ENCODE data around the gene NME9.
"Not testable (repeated sequence)": the region's sequence is repeated elsewhere in the genome, so short reads cannot be mapped to it uniquely, and the experiment has no call there.

Gene NME9, protein sequence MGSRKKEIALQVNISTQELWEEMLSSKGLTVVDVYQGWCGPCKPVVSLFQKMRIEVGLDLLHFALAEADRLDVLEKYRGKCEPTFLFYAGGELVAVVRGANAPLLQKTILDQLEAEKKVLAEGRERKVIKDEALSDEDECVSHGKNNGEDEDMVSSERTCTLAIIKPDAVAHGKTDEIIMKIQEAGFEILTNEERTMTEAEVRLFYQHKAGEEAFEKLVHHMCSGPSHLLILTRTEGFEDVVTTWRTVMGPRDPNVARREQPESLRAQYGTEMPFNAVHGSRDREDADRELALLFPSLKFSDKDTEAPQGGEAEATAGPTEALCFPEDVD

DNA sequence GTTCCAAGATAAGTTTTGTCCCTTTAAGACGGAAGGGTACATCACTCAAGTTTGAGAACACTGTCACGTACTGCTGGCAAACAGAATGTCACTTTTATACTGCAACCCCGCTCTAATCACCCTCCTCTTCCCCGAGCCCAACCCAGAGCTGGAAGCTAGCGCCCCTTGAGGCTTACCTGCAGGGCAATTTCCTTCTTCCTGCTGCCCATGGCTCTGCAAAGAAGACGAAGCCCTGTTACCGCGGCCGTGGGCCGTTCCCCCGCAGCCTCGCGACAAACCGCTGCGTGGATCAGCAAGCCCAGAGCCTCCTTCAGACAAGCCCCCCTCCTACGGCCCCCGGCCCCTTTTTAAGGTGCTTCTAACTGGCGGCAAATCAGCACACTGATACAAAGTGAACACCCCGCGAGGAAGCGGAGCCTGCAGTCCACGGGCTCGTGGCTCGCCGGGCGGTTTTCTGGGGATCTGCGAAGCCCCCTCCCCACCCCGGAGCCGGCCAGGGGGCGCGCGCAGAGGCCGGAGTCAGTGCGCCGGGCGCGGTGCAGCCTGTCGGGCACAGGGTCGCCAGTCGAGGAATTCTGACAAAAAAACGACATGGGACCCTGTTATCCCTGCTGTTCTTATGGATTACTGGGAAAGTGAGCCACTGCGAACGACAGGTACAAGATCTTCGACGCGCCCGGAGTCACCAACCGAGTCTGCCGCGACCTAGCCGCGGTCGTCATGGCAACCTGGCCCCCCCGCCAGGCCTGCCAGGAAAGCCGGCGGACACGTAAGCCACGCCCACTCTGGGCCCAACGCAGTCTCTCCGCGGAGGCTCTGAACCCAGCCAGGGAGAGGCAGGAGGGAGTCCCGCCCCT is at the start of gene NME9:
TSS of gene NME9 (minus strand) at position 725 of the 857 bp plus-strand sequence. CDS start at position 209, 516 bp downstream.
- peak; percentile 97 for DNase-seq

DNA sequence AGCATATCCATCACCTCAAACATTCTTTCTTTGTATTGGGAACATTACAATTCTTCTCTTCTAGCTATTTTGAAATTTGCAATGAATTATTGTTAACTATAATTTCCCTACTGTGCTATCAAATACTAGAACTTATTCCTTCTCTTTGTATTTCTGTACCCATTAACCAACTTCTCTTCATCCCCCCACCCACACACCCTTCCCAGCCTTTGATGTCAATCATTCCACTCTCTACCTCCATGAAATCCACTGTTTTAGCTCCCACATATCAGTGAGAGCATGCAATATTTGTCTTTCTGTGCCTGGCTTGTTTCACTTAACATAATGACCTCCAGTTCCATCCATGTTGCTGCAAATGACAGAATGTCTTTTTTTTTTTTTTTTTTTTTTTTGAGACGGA is 49.3 kb upstream of the NME9 start:
- DNase-seq: no peak

DNA sequence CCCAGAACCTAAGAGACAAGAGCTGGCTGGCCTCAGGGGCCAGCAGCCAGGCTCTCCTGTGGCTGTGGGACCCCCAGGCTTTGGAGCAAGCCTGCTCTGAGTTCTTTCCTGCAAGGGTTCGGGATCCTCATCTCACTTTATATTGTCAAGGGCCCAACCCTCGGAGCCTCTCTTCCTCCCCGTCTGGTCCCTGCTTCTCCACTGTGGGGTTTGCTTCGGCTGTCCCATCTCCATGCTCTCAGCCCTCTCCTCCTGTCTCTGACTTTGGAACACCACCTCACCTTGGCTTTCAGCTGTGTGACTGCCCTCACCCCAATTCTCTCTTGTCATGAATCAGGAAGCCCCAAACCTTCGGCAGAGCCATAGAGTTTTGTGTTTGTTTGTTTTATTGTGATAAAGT is 48.7 kb upstream of the NME9 start:
- DNase-seq: no peak

DNA sequence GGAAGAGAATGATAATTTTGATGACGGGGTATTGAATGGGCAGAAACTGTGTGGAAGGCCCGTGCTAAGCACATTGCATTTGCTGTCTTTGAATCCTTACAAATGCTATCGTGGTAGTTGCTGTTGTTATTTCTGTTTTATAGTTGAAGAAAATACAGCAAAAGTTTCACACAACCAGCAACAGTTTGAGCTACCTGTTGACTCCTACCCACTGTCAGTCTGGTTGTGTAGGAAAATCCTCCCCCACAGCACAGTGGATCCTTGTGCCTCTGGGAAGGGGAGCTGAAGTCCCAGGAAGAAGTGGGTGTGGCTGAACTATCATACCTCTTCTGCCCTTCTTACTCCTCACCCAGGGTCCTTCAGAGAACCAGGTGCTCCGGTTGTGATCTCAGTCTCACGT is 48.2 kb upstream of the NME9 start:
- DNase-seq: no peak

DNA sequence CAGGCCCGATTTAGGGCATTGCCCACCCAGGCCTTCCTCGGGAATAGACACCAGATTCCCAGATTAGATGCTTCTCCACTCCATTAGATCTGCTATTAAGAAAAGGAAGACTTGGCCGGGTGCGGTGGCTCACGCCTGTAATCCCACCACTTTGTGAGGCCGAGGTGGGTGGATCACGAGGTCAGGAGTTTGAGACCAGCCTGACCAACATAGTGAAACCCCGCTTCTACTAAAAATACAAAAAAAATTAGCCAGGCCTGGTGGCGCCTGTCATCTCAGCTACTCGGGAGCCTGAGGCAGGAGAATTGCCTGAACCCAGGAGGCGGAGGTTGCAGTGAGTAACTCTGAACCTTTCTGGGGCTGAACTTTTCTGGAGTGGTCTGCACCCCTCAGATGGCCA is 47.6 kb upstream of the NME9 start:
- DNase-seq: not testable (repeated sequence)

DNA sequence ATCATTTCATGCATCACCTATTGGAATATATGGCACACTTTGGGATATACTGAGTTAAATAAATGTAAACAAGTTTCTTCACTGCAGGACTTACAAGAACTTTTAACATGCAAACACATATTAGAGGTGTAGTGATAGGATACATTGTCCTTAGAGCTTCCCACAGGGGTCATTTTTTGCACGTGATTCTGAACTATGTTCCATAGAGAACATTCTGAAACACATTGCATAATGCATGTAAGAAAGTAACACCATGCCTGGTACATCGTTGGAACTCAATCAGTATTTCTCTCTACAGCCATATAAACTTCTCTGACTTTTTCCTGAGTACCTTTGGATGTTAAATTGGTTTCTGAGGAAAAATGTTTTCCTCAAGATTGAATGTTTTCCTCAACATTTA is 47.0 kb upstream of the NME9 start:
- no peak for DNase-seq

DNA sequence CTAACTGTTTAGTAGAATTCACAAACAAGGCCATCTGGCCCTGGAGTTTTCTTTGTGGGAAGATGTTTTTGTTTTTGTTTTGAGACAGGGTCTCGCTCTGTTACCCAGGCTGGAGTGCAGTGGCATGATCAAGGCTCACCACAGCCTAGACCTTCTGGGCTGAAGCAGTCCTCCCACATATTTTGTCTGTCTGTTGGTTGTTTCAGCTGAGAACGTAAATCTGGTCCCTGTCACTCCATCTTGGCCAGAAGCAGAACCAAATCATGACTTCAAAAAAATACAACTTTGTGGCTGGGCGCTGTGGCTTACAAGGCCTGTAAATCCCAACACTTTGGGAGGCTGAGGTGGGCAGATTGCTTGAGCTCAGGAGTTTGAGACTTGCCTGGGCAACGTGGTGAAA is 45.8 kb upstream of the NME9 start:
- no peak for DNase-seq

DNA sequence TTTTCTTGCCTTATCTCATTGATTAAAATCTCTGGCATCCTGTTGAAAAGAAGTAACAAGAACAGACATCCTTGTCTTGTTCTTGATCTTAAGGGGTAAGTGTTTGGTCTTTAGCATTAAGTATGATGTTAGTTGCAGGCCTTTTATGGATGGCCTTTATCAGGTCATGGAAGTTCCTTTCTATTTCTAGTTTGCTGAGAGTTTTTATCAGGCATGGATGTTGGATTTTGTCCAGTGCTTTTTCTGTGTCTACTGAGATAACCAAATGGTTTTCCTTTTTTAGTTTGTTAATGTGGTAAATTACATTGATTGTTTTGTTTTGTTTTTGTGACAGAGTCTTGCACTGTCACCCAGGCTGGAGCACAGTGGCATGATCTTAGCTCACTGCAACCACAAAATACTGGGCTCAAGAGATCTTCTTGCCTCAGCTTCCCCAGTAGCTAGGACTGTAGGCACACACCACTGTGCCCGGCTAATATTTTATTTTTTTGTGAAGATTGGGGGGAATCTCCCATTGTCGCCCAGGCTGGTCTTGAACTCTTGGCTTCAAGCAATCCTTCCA is 45.0 kb upstream of the NME9 start:
- no peak for DNase-seq

DNA sequence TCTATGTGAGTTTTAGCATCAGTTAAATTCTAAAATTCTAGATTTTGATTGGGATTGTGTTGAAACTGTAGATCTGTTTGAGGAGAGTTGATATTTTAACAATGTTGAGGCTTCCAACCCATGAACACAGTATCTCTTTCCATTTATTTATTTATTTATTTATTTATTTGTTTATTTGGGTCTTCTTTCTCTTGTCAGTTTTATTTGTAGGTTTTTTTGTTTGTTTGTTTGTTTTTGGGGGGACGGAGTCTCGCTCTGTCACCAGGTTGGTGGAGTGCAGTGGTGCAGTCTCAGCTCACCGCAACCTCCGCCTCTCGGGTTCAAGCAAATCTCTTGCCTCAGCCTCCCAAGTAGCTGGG is 44.1 kb upstream of the NME9 start:
- DNase-seq: no peak

DNA sequence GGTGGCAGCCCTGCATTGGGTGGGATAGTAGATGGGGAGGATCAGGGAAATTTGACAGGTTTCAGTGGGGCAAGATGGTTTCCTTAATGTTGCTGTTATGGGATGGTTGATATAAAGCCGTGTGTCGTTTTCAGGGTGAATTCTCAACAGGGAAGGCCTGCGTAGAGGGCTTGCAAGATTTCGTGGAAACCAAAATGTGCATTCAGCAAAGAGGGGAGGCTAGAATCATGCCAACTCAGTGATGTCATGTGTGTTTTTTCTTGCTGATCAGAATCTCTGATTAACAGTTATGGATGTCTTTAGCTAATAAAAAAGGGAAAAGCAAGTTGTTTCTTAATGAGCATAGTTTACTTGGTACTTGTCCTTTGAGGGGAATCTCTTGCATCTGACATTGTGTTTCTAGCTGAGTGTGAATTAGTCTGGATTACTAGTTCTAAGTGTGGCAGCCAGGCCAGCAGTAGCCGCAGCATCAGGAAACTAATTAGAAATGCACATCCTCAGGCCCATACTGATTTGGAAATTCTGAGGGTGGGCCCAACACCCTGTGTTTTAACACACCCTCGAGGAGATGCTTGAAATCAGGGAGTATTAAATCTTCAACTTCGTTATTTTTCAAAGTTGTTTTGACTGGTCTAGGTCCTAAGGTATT is 43.6 kb upstream of the NME9 start:
- DNase-seq: no peak

DNA sequence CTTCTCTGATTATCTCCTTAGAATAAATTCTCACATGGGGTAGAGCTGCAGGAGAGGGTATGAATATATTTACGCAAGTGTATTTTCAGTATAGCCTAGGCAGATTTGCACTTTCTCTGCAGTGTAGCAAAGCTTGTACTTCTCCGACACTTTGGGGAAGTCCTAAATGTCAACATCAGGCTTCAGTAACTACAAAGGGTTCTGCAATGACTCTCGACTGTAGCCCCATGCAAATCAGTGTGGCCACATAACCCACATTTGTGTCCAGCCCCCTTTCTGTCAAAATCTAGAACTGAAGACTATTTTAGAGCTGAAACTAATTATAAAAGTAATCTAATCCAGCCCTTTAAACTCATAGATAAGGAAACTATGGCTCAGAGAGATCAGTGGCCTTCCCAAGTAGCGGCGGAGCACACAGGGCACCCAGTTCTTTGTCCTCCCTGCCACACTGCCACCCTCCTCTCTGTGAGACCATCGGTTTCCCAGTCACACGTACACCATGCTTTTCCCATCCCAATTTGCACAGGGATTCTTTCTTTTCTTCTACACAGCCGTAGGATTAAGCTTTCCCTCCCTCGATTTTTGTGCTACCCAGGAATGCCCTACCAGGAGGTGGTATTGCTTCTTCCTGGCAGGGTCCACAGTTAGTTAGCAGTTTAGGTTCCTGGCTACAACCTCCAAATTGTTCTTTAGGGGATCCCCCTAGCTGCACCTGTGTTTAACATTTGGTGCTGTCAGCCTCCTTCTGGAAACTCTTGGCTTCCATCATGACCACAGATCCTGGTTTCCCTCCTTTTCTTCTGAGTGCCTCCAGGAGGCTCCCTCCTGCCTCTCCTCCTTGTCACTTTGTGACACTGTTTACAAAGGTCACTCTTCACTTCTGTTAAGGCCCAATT is 41.7 kb upstream of the NME9 start:
- no peak for DNase-seq

DNA sequence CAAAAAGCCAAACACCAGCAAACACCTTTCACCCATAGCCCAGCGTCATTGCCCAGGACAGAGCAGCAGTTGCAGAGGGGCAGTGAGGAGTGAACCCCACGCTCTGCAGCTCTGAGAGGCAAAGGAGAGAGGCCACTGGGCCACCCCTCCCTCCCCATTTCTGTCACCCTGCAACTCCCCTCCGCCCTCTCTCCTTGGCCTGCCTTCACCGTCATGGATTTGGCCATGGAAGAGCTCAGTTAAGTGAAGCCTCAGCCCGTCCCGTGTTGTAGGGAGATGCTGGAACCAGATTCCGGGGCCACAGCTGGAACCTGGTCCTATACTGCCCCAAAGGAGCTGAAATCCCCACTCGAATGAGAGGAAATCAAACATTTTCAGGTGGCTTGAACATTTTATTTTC is 40.7 kb upstream of the NME9 start:
- no peak for DNase-seq

DNA sequence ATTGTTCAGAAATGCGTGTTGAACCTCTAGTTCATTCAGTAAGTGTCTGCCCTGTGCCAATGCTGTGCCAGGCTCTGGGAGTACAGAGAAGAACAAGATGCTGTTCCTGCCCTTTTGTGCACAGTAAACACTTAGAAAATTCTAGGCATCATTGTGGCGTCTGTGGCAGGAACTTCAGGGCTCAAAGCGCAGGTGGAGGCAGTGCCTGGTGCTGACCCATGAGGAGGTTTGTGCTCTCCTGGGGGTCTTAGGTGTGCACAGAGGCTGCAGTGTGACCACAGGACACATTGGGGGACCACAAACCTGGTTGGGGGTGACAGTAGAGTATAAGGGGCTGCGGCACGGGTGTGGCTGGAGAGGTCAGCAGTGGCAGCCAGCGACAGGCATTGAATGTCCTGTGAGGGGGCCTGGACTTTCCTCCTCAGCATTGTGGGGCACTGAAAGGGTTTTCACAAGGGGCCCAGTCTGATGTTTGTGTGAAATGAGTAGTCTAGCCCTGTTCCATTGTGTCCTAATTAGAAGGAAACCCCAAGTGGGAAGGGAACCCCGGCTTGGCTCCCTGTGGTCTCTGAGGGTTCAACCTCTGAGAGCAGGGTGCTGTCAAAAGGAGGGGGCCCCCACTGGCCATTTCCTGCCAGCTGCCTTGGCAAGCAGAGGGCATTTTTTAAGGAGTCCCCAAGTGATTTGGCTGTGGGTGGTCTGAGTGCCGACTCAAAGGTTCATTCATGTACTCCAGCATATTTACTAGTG is 39.7 kb upstream of the NME9 start:
- no peak for DNase-seq

DNA sequence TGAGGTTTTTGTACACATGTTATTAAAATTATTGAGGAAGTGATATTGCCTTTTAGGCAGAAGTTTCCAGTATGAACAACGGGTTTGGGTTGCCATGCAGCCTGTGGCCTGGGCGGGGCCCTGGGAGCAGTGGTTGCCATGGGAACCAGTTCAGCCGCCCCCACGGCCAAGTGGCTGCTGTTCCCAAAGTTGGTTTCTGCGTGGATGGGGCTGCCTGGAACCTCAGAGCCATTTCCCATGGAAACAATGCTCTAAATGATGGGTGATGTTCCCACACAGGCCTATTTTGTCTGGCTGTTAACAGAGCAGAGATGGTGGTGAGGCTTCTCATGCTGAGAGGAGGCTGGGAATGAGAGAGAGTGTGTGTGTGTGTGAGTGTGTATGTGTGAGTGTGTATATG is 38.3 kb upstream of the NME9 start:
- DNase-seq: no peak

DNA sequence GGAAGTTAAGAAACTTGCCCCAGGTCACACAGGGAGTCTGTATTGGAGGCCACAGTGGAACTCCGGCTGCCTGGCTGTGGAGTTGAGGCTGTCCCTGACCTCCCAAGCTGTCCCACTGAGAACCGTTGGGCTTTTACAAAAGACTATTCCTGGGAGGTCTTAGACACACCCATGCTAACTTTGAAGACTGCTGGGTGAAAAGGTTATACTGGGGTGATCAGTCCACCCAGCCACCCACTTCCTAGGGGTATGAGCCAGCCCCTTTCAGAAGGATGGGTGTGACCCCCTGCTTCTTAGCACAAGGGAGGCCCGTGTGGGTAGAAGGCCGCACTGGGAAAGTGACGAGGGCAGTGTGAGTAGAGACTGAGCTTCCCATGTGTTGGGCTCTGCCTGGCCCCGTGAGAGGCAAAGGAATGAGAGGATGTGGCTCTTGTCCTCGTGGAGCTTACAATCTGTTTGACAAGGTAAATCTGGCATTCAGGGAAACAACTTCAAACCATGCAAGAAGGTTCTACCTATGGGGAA is 37.7 kb upstream of the NME9 start:
- no peak for DNase-seq

DNA sequence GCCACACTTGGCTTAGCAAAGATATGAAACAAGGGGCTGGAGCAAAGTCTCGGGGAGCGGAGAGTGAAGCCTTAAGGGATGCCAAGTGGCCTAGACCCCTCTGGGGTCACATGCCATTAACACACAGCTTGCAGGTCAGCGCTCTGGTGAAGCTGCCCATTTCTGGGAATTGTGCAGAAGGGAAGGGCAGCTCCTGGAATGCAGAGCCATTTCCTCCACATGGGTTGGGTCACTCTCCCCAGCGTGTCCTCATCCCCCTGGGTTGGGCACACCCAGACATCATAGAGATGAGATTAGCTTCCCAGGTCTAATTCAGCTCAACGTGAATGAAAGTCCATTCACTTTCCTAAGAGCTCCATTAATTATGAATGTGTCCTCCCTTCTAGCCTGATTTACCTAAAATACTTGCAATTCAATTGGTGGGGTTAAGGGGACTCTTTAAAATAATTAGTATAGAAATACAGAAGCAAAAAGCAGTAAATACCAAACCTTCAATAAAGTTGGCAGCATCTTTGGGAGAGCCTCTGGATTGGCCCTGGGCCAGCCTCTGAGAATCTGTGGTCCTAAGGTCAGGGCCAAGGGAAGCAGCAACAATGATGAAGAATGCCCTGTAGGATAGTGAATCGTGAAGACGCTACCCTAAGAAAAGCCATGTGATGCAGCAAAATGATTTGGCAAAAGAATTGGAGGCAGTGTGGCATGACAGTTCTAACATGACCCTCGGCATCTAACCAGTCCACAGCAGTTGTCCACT is 36.5 kb upstream of the NME9 start:
- DNase-seq: no peak

DNA sequence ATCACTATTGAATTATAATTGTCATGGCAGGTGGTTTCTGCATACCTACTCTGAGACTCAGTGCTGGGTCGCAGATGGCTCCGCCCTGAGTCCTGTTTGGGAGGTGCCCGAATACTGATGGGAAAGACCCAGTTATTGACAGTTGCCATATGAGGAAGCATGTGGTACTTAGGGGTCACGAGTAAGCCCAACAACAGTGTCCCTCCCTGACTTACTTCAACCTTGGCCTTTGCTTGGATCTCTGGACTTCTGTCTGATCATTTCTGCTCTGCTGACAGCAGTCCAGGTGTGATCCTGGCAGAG is 35.6 kb upstream of the NME9 start:
- no peak for DNase-seq

DNA sequence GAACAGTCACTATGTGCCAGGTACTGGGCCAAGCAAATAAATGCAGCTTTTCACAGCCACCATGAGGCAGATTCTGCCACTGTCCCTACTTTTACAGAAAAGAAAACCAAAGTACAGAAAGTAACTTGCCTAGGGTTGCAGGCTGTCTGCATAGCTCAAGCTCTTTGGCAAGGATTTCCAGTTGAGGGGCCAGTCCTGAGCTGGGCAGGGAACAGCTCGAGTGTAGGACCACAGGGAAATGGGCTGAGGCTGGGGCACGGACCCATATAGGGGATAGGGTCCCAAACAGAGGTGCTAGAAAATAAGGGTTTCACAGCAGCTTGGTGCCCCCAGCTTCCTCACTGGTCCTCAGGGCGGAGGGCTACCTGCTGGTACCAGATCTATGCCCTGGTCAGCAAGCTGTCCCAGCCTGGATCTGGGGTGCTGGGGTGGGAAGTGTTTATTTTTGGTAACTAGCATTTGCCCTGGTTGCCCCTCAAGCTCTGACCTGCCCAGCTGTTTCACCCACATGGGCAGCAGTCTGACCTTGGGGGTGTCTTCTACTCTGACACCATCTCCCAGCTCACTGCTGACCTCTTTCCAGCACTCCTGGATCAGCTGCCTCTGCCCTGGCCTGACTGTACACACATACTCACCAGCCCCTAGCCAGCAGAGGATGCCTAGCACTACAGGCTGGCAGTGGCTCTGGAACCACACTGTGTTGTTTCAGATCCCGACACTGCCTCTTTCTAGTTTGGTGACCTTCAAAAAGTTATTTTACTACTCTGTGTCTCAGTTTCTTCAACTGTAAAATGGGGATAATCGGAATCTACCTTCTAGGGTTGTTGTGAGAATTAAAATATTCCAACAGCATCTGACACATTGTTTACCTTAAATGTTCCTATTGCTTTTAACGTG is 35.0 kb upstream of the NME9 start:
- DNase-seq: no peak

DNA sequence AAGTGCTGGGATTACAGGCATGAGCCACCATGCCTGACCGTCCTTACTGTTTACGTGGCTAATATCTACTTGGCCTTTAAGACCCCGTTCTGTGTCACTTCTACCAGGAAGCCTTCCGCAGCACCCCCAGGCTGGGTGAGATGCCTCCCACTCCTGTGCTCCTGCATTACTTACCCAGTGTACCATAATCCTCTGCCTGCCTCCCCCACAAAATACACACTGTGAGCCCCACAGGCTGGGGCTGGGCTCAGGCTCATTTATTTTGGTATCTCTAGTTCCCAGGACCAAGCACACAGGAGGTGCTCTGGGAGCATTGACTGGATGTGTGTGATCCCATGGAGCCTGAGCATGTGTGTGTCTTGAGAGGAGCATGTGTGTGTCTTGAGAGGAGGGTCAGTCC is 33.7 kb upstream of the NME9 start:
- DNase-seq: no peak

DNA sequence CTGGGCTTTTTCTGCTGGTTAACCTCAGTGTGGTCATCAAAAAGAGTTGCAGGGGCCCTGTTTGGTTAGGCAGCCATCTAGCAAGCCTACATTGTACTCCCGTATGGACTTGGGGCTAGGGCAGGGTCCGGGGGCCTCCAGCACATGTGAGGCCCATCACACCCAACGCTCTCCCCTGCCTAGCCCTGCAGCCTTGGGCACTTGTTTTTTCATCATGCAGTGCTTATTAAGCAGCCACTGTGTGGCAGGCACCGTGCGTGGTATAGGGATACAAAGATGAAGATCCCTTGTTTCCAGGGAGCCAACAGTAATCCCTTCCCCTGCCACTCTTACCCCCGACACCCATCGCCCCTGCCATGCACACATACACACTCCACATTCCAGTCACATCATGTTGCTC is 32.9 kb upstream of the NME9 start:
- no peak for DNase-seq
